Measurements from ENCODE around the gene AKAP12.

The AKAP12 gene

GRCh38 chr6:151289399-151290007 lies 49.7 kb downstream of the AKAP12 start:
- DNase-seq (ENCODE audit: insufficient read length, low spot score) (no peak), FAIRE-seq (no peak)
- no peak for TF ChIP-seq CTCF (IDR thresholded peaks at IDR 0.05; ENCODE audit: insufficient read depth, missing control alignments)

GRCh38 chr6:151290877-151291721 lies 51.3 kb downstream of the AKAP12 start:
- no peak for TF ChIP-seq CTCF (IDR thresholded peaks at IDR 0.05; ENCODE audit: insufficient read depth, missing control alignments)
- DNase-seq (ENCODE audit: insufficient read length, low spot score): no peak
- peak; percentile 66 for FAIRE-seq

GRCh38 chr6:151291722-151292059 lies 51.9 kb downstream of the AKAP12 start:
- FAIRE-seq (no peak), DNase-seq (ENCODE audit: insufficient read length, low spot score) (no peak)
- TF ChIP-seq CTCF (IDR thresholded peaks at IDR 0.05; ENCODE audit: insufficient read depth, missing control alignments): no peak

GRCh38 chr6:151292974-151293687 lies 53.4 kb downstream of the AKAP12 start:
- no peak for DNase-seq (ENCODE audit: insufficient read length, low spot score)
- no peak for TF ChIP-seq CTCF (IDR thresholded peaks at IDR 0.05; ENCODE audit: insufficient read depth, missing control alignments)
- no peak for FAIRE-seq

GRCh38 chr6:151293688-151294016 lies 53.9 kb downstream of the AKAP12 start:
- TF ChIP-seq CTCF (IDR thresholded peaks at IDR 0.05; ENCODE audit: insufficient read depth, missing control alignments): no peak
- FAIRE-seq (no peak), DNase-seq (ENCODE audit: insufficient read length, low spot score) (no peak)

GRCh38 chr6:151294561-151295101 lies 54.9 kb downstream of the AKAP12 start:
- TF ChIP-seq CTCF (IDR thresholded peaks at IDR 0.05; ENCODE audit: insufficient read depth, missing control alignments): no peak
- no peak for FAIRE-seq
- no peak for DNase-seq (ENCODE audit: insufficient read length, low spot score)

All from D721Med (cell line).